Bronchial epithelial cell (primary cell): ENCODE measurements around the gene DYNLT4. TPM values are rescaled to one million over a fixed set of nuclear protein-coding genes. Genes with fewer than 3 reads are reported as not detected.
A peak's percentile ranks its signal among the peaks of the same experiment; 100 is the strongest.
"Not testable (repeated sequence)": the region's sequence is repeated elsewhere in the genome, so short reads cannot be mapped to it uniquely, and the experiment has no call there.

Experiments used
- DNase-seq: peaks from one replicate; pipeline ENCODE4 v3.0.0-alpha.2; 2010; ENCODE audit warnings: low read depth
- FAIRE-seq: peaks from 2 replicates; lab custom pipeline; 2011; peaks lifted over from hg19 to GRCh38; lab: Jason Lieb, UNC
- H3K27me3 ChIP-seq: 2 replicates; pipeline ENCODE4 v1.5.1; 2011; ENCODE audit warnings: low read length; ENCODE audit not compliant: control insufficient read depth, insufficient read depth
- H3K36me3 ChIP-seq: 2 replicates; pipeline ENCODE4 v1.5.1; 2011; ENCODE audit warnings: low read length; ENCODE audit not compliant: control insufficient read depth, insufficient read depth
- H3K4me3 ChIP-seq: 2 replicates; pipeline ENCODE4 v1.5.1; 2011; ENCODE audit warnings: mild to moderate bottlenecking, low read depth, low read length, control low read depth
- CTCF ChIP-seq: IDR thresholded peaks from 2 replicates; pipeline ENCODE4 v1.5.1; 2011; ENCODE audit warnings: mild to moderate bottlenecking, moderate library complexity, low read length, control low read depth, inconsistent platforms; ENCODE audit not compliant: insufficient read depth, severe bottlenecking
- total RNA-seq: library from RNA; depleted of rRNA; stranded (reverse); fragments of >200 nt; gene quantifications from 2 replicates; pipeline ENCODE4 v1.2.1, GENCODE V29; 2014

The DYNLT4 gene
- total RNA-seq, 1 donor from 2014 or later: not detected

GRCh38 chr1:44803062-44803311, 4.2 kb downstream of the DYNLT4 start:
- no peak for TF ChIP-seq CTCF
- DNase-seq (no peak), FAIRE-seq (no peak)
- Histone ChIP-seq H3K27me3 (no peaks in the 10 kb centered on the region), H3K36me3 (peaks cover 33% of the 10 kb centered on the region), H3K4me3 (no peak overlapping the region)

DNA sequence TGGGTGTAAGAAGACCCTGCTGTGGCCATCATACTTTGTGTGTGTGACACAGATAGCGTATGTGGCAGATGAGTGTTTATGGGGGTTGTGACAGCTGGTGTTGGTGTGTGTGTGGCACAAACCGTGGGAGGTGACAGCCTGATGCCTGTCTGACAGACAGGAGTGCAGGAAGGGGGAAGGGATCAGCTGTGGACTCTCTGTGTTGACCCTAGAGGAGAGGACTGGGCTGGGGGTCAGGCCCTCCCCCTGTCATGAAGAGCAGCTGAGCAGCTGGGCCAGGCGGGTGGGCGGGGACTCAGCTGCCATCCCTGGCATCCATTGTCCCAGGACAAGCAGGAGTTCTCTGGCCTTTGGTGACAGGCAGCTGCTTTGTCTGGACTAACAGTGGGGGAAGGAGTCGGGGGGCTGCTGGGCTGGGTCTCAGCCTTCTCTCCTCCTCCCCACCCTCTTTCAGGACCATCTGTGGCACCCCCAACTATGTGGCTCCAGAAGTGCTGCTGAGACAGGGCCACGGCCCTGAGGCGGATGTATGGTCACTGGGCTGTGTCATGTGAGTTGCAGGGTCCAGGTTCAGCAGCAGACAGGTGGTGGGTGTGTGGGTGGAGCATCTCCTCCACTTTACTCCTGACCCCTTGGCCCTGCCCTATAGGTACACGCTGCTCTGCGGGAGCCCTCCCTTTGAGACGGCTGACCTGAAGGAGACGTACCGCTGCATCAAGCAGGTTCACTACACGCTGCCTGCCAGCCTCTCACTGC, 4.7 kb downstream of the DYNLT4 start:
- DNase-seq (no peak), FAIRE-seq (no peak)
- Histone ChIP-seq H3K36me3 (peaks cover 33% of the 10 kb centered on the region), H3K4me3 (peak overlapping the region; percentile 85), H3K27me3 (no peaks in the 10 kb centered on the region)
- no peak for TF ChIP-seq CTCF

GRCh38 chr1:44801491-44802305, 5.5 kb downstream of the DYNLT4 start:
- H3K27me3 ChIP-seq: no peaks in the 10 kb centered on the region
- H3K36me3 ChIP-seq: peaks cover 33% of the 10 kb centered on the region
- peak; percentile 80 for FAIRE-seq
- TF ChIP-seq CTCF: no peak
- H3K4me3 ChIP-seq: peak overlapping the region; percentile 85
- DNase-seq: peak; percentile 49

GRCh38 chr1:44799770-44800584, 7.2 kb downstream of the DYNLT4 start, which contains the start of gene PLK3:
TSS of gene PLK3 (plus strand) at chr1:44800377. CDS start at chr1:44800464, 87 bp downstream.
- FAIRE-seq (no peak), DNase-seq (peak; percentile 89)
- Histone ChIP-seq H3K4me3 (peak within 1 kb of the TSS; percentile 85), H3K36me3 (peaks cover 23% of the 10 kb centered on the region), H3K27me3 (no peaks in the 10 kb centered on the region)
- peak; percentile 94 for TF ChIP-seq CTCF

GRCh38 chr1:44798481-44799365, 8.4 kb downstream of the DYNLT4 start:
- H3K36me3 ChIP-seq: peaks cover 15% of the 10 kb centered on the region
- TF ChIP-seq CTCF: no peak
- no peaks in the 10 kb centered on the region for H3K27me3 ChIP-seq
- DNase-seq (no peak), FAIRE-seq (no peak)
- H3K4me3 ChIP-seq: no peak overlapping the region

GRCh38 chr1:44797886-44798285, 9.3 kb downstream of the DYNLT4 start:
- not testable (repeated sequence) for DNase-seq, H3K4me3 ChIP-seq, H3K36me3 ChIP-seq, FAIRE-seq, H3K27me3 ChIP-seq
